Mesodermal cell (in vitro differentiated cells): Measurements from ENCODE around the gene FCN1.

Experiments used
- H3K27ac ChIP-seq: 2 replicates; pipeline ENCODE4 v1.7.0; 2013; ENCODE audit warnings: mild to moderate bottlenecking, low read depth, low read length, moderate library complexity; ENCODE audit not compliant: severe bottlenecking
- H3K36me3 ChIP-seq: 2 replicates; pipeline ENCODE4 v1.7.1; 2013; ENCODE audit warnings: mild to moderate bottlenecking, low read length, moderate library complexity; ENCODE audit not compliant: control insufficient read depth, insufficient read depth
- H3K4me1 ChIP-seq: one replicate; pipeline ENCODE4 v1.7.1; 2013; ENCODE audit warnings: mild to moderate bottlenecking, low read length; ENCODE audit not compliant: insufficient read depth, control insufficient read depth, poor library complexity, severe bottlenecking
- H3K4me3 ChIP-seq: 2 replicates; pipeline ENCODE4 v1.7.0; 2013; ENCODE audit warnings: low read length, control low read depth, mild to moderate bottlenecking; ENCODE audit not compliant: insufficient read depth, poor library complexity, severe bottlenecking; ENCODE audit errors: extremely low read depth
- H3K9me3 ChIP-seq: 2 replicates; pipeline ENCODE4 v1.7.1; 2013; ENCODE audit warnings: mild to moderate bottlenecking, low read length, moderate library complexity; ENCODE audit not compliant: control insufficient read depth
- WGBS, 2 experiments: methylation state at CpG; one replicate each; pipeline ENCODE4 v1.1.5; 2013; ENCODE audit warnings: missing lambda C conversion rate in 2 of 2; ENCODE audit not compliant: insufficient coverage in 2 of 2; 5-methylcytosine and 5-hydroxymethylcytosine counted together

The FCN1 gene

GRCh38 chr9:134925011-134925511 is 7.3 kb upstream of the FCN1 start:
- H3K4me3 ChIP-seq = no peak overlapping the region
- no peaks in the 10 kb centered on the region for H3K9me3 ChIP-seq
- no peaks in the 10 kb centered on the region for H3K4me1 ChIP-seq
- 63 to 96% methylated on average over 5 to 6 of the region's 7 CpGs for WGBS, 2 experiments
- H3K36me3 ChIP-seq = no peaks in the 10 kb centered on the region
- H3K27ac ChIP-seq = no peak overlapping the region

GRCh38 chr9:134923466-134923865 is 5.8 kb upstream of the FCN1 start:
- Histone ChIP-seq H3K4me3 (no peak overlapping the region), H3K9me3 (peaks cover 8% of the 10 kb centered on the region), H3K4me1 (no peaks in the 10 kb centered on the region), H3K36me3 (no peaks in the 10 kb centered on the region), H3K27ac (no peak overlapping the region)
- WGBS, 2 experiments = 73 to 83% methylated on average over 5 to 7 of the region's 7 CpGs

- no peak overlapping the region for H3K4me3 ChIP-seq
- no peaks in the 10 kb centered on the region for H3K36me3 ChIP-seq
- no peak overlapping the region for H3K27ac ChIP-seq
- peaks cover 8% of the 10 kb centered on the region for H3K9me3 ChIP-seq
- 81 to 86% methylated on average over 9 of the region's 9 CpGs for WGBS, 2 experiments
- H3K4me1 ChIP-seq = no peaks in the 10 kb centered on the region
Observed at GRCh38 chr9:134922932-134923240, 5.2 kb upstream of the FCN1 start.

- H3K9me3 ChIP-seq = peaks cover 8% of the 10 kb centered on the region
- WGBS, 2 experiments = 98 to 99% methylated on average over 8 to 10 of the region's 14 CpGs
- H3K4me1 ChIP-seq = no peaks in the 10 kb centered on the region
- no peaks in the 10 kb centered on the region for H3K36me3 ChIP-seq
- no peak overlapping the region for H3K4me3 ChIP-seq
- no peak overlapping the region for H3K27ac ChIP-seq
Observed at GRCh38 chr9:134922066-134922931, 4.6 kb upstream of the FCN1 start.

GRCh38 chr9:134919303-134919702 is 1.6 kb upstream of the FCN1 start:
- H3K36me3 ChIP-seq = no peaks in the 10 kb centered on the region
- H3K9me3 ChIP-seq = peaks cover 8% of the 10 kb centered on the region
- H3K4me1 ChIP-seq = no peaks in the 10 kb centered on the region
- WGBS, 2 experiments = 97% methylated on average over 3 of the region's 3 CpGs
- no peak overlapping the region for H3K4me3 ChIP-seq
- no peak overlapping the region for H3K27ac ChIP-seq

GRCh38 chr9:134918646-134919045 is 934 bp upstream of the FCN1 start:
- Histone ChIP-seq H3K36me3 (no peaks in the 10 kb centered on the region), H3K9me3 (peaks cover 8% of the 10 kb centered on the region), H3K27ac (no peak overlapping the region), H3K4me3 (no peak overlapping the region), H3K4me1 (no peaks in the 10 kb centered on the region)
- 79 to 96% methylated on average over 8 of the region's 10 CpGs for WGBS, 2 experiments

- WGBS, 2 experiments = 80 to 92% methylated on average over 3 to 4 of the region's 8 CpGs
- Histone ChIP-seq H3K27ac (no peak overlapping the region), H3K9me3 (peaks cover 8% of the 10 kb centered on the region), H3K36me3 (no peaks in the 10 kb centered on the region), H3K4me3 (no peak overlapping the region), H3K4me1 (no peaks in the 10 kb centered on the region)
Observed at GRCh38 chr9:134916161-134916665, 1.5 kb downstream of the FCN1 start.

GRCh38 chr9:134915046-134915985 is 2.4 kb downstream of the FCN1 start:
- WGBS, 2 experiments = 88 to 96% methylated on average over 20 to 25 of the region's 26 CpGs
- Histone ChIP-seq H3K9me3 (peaks cover 8% of the 10 kb centered on the region), H3K27ac (no peak overlapping the region), H3K4me3 (no peak overlapping the region), H3K36me3 (no peaks in the 10 kb centered on the region), H3K4me1 (no peaks in the 10 kb centered on the region)

GRCh38 chr9:134914501-134914834 is 3.2 kb downstream of the FCN1 start:
- peaks cover 4% of the 10 kb centered on the region for H3K9me3 ChIP-seq
- H3K27ac ChIP-seq = no peak overlapping the region
- H3K36me3 ChIP-seq = no peaks in the 10 kb centered on the region
- no peaks in the 10 kb centered on the region for H3K4me1 ChIP-seq
- WGBS, 2 experiments = 67 to 76% methylated on average over 4 to 7 of the region's 7 CpGs
- no peak overlapping the region for H3K4me3 ChIP-seq

GRCh38 chr9:134913713-134914500 is 3.8 kb downstream of the FCN1 start:
- H3K27ac ChIP-seq = no peak overlapping the region
- no peaks in the 10 kb centered on the region for H3K4me1 ChIP-seq
- no peaks in the 10 kb centered on the region for H3K36me3 ChIP-seq
- H3K4me3 ChIP-seq = no peak overlapping the region
- 88 to 90% methylated on average over 17 of the region's 23 CpGs for WGBS, 2 experiments
- no peaks in the 10 kb centered on the region for H3K9me3 ChIP-seq
